AG04450 (cell line): ENCODE measurements around the gene CUL7. TPM values are rescaled to one million over a fixed set of nuclear protein-coding genes. Genes with fewer than 3 reads are reported as not detected.

ENCODE experiments used
- CTCF ChIA-PET: fragments of 300-600, 350-600 bp; formaldehyde crosslinking; extraction: SDS; loops from one replicate; lab custom pipeline; 2022; ENCODE audit warnings: antibody characterized with exemption, inconsistent platforms; lab: Charles Lee
- POLR2A ChIA-PET: fragments of 350-600 bp; formaldehyde crosslinking; extraction: SDS; loops from one replicate; lab custom pipeline; 2021; ENCODE audit warnings: antibody characterized with exemption, inconsistent platforms; lab: Yijun Ruan, JAX
- DNase-seq: peaks from one replicate; pipeline ENCODE4 v3.0.0-alpha.2; 2011; ENCODE audit warnings: low read depth, low spot score
- H3K27ac ChIP-seq: one replicate; pipeline ENCODE4 v1.5.1; 2012; ENCODE audit warnings: low read depth, low read length, control low read depth
- H3K27me3 ChIP-seq: one replicate; pipeline ENCODE4 v1.6.0; 2012; ENCODE audit warnings: low read length; ENCODE audit not compliant: control insufficient read depth, insufficient read depth
- H3K4me3 ChIP-seq: 2 replicates; pipeline ENCODE4 v1.5.1; 2011; ENCODE audit warnings: mild to moderate bottlenecking, low read depth, low read length, control low read depth
- H3K9me3 ChIP-seq: 2 replicates; pipeline ENCODE4 v1.5.1; 2012; ENCODE audit warnings: low read length; ENCODE audit not compliant: control insufficient read depth, insufficient read depth
- CTCF ChIP-seq: IDR thresholded peaks from 2 replicates; pipeline ENCODE4 v1.5.1; 2011; ENCODE audit warnings: low read depth, low read length, control low read depth, inconsistent platforms
- polyA plus RNA-seq: library from polyadenylated mRNA; depleted of rRNA; stranded (reverse); fragments of >200 nt; gene quantifications from 2 replicates; pipeline ENCODE4 v1.2.3, GENCODE V29; 2011

Gene CUL7
- polyA plus RNA-seq, 1 experiment = 37.5 TPM

DNA sequence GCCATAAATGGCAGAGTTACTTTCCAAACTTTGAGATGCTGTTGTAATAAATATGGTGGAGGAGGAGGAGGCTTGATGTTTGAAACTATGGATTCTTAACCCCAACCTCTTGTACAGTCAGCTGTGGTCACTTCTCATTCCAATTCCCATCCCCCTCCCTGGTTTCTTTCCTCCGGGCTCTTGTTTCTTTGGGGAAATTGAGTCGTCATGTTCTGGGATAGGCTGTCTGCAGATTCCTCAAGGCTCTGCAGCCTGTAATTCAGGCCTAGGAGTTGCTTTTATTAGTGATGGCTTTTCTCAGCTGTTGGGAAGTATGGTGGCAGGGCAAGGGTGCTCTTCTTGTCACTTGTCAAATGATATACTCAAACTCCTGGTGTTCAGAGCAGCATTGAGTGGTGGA is 25.0 kb upstream of the CUL7 start:
- Histone ChIP-seq H3K27me3 (no peaks in the 10 kb centered on the region), H3K4me3 (peak overlapping the region; percentile 87), H3K9me3 (peaks cover 3% of the 10 kb centered on the region; the same call in 1 of the 2 replicates), H3K27ac (peak overlapping the region; percentile 90)
- ChIA-PET POLR2A (interaction anchor here (0.6 to 3.5 kb wide), 5 partner anchors 11 to 335 kb away, joined by 3 to 18 read pairs (median 8); no protein-coding TSS in a partner anchor), CTCF (interaction anchor here (1.0 kb wide), 1 partner anchor 18 kb away, joined by 7 read pairs; no protein-coding TSS in a partner anchor)
- no peak for TF ChIP-seq CTCF
- no peak for DNase-seq

DNA sequence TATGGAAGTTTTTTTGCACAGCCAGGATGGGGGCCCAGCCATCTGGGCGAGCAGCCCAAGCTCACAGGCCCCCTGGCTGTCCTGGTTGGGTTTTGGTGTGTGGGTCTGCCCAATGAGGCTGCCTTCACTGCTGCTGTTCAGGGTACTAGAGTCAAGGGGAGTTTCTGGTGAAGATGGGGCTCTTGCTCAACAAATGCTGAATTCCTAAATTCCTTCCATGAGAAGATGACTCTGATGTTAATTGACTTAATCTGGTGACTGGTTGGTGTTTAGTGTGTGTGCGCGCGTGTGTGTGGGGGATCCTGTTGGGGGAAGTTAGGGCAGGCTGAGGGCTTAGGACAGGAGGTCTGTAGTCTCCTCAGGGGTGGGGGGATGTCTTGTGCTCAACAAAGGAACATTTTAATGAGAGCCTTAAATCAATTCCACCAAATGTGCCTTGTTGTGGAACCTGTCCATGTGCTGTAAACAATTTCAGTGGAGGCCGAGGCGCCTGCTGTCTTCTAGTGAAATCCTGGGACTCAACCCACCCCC is 24.4 kb upstream of the CUL7 start:
- POLR2A ChIA-PET = interaction anchor here (1.0 to 3.5 kb wide), 6 partner anchors 12 to 285 kb away, joined by 3 to 18 read pairs (median 4); no protein-coding TSS in a partner anchor
- DNase-seq = no peak

DNA sequence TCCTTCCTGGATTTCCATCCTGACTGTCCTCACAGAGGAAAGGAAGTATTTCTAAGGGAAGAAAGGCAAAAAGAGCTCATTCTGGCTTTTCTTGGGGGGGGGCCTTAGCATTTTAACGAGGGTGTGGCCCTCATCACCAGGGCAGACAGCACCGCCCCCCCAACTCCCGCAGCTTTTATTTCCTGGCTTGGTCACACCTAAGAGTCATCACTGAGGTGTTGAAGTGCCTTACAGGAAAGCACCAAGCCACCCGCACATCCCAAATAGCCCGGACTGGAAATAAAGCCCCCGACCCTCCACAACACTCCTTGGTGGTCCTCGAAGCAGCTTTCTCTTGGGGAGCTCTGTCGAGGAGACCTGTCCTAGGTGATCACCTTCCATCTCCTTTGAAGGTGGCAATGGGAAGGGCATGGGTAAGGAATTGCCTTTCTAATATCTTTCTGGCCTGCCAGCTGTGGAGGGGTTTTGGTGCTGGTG is 23.7 kb upstream of the CUL7 start:
- H3K27me3 ChIP-seq = no peaks in the 10 kb centered on the region
- peak overlapping the region; percentile 90 for H3K27ac ChIP-seq
- ChIA-PET CTCF (interaction anchor here (0.6 to 2.7 kb wide), 5 partner anchors 12 to 93 kb away, joined by 3 to 15 read pairs (median 5); no protein-coding TSS in a partner anchor), POLR2A (interaction anchor here (1.1 to 3.5 kb wide), 11 partner anchors 12 to 285 kb away, joined by 3 to 21 read pairs (median 6); partner anchors contain the start of genes KLC4, MRPL2 and SRF)
- peaks cover 3% of the 10 kb centered on the region; the same call in 1 of the 2 replicates for H3K9me3 ChIP-seq
- no peak for DNase-seq
- TF ChIP-seq CTCF = no peak
- H3K4me3 ChIP-seq = peak overlapping the region; percentile 87

More for the DNA sequence above, 24.4 kb upstream of the CUL7 start:
- Histone ChIP-seq H3K27ac (peak overlapping the region; percentile 90), H3K9me3 (peaks cover 3% of the 10 kb centered on the region; the same call in 1 of the 2 replicates), H3K4me3 (peak overlapping the region; percentile 87), H3K27me3 (no peaks in the 10 kb centered on the region)
- peak; percentile 18; the same call in 1 of the 2 replicates for TF ChIP-seq CTCF
- CTCF ChIA-PET = interaction anchor here (1.2 to 2.7 kb wide), 2 partner anchors 11 to 65 kb away, joined by 5 to 15 read pairs; no protein-coding TSS in a partner anchor

- TF ChIP-seq CTCF = no peak
- DNase-seq = no peak
- peaks cover 3% of the 10 kb centered on the region; the same call in 1 of the 2 replicates for H3K9me3 ChIP-seq
- H3K27me3 ChIP-seq = no peaks in the 10 kb centered on the region
- CTCF ChIA-PET = interaction anchor here (0.6 to 2.7 kb wide), 5 partner anchors 13 to 94 kb away, joined by 3 to 15 read pairs (median 5); no protein-coding TSS in a partner anchor
- H3K27ac ChIP-seq = peak overlapping the region; percentile 90
- POLR2A ChIA-PET = interaction anchor here (0.5 to 3.5 kb wide), 14 partner anchors 13 to 1026 kb away, joined by 3 to 21 read pairs (median 6); partner anchors contain the start of genes KLC4, MRPL2 and SRF
- peak overlapping the region; percentile 87 for H3K4me3 ChIP-seq
These were observed 23.0 kb upstream of the CUL7 start for GRCh38 chr6:43076464-43077332.
